Measurements from ENCODE around the gene SDR42E2. TPM values are rescaled to one million over a fixed set of nuclear protein-coding genes. Genes with fewer than 3 reads are reported as not detected.
"Not testable (repeated sequence)": the region's sequence is repeated elsewhere in the genome, so short reads cannot be mapped to it uniquely, and the experiment has no call there.

SDR42E2 gene
- total RNA-seq, 4 donors from 2014 or later, result not detected

DNA sequence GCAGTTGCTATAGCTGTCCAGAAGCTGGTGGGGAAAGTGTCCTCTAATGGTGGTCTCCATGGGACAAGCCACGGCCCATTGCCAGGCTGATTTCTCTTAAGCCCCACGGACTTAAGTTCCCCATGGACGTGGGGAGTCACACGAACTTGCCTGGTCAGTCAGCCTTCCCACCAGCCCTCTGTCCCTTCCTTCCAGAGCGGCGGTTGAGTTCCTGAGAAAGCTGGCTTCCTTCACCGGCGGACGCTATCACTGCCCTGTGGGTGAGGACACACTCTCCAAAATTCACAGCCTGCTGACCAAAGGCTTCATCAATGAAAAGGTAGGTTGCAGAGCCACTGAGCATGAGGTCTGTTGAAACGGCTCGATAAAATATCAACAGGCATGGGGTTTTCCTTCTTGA, 10.0 kb upstream of the SDR42E2 start:
- Histone ChIP-seq H3K27ac (no peak overlapping the region), H3K9me3 (no peaks in the 10 kb centered on the region), H3K4me3 (no peak overlapping the region), H3K36me3 (no peaks in the 10 kb centered on the region), H3K27me3 (no peaks in the 10 kb centered on the region), H3K4me1 (no peaks in the 10 kb centered on the region)
- no peak for TF ChIP-seq POLR2A (IDR thresholded peaks at IDR 0.05)
- TF ChIP-seq, protein P1, sequence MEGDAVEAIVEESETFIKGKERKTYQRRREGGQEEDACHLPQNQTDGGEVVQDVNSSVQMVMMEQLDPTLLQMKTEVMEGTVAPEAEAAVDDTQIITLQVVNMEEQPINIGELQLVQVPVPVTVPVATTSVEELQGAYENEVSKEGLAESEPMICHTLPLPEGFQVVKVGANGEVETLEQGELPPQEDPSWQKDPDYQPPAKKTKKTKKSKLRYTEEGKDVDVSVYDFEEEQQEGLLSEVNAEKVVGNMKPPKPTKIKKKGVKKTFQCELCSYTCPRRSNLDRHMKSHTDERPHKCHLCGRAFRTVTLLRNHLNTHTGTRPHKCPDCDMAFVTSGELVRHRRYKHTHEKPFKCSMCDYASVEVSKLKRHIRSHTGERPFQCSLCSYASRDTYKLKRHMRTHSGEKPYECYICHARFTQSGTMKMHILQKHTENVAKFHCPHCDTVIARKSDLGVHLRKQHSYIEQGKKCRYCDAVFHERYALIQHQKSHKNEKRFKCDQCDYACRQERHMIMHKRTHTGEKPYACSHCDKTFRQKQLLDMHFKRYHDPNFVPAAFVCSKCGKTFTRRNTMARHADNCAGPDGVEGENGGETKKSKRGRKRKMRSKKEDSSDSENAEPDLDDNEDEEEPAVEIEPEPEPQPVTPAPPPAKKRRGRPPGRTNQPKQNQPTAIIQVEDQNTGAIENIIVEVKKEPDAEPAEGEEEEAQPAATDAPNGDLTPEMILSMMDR (IDR thresholded peaks at IDR 0.05), result no peak
- no peak for DNase-seq
- intact Hi-C loops (cut with DNase I; ENCODE audit: low total_unique reads), result no loop called here

DNA sequence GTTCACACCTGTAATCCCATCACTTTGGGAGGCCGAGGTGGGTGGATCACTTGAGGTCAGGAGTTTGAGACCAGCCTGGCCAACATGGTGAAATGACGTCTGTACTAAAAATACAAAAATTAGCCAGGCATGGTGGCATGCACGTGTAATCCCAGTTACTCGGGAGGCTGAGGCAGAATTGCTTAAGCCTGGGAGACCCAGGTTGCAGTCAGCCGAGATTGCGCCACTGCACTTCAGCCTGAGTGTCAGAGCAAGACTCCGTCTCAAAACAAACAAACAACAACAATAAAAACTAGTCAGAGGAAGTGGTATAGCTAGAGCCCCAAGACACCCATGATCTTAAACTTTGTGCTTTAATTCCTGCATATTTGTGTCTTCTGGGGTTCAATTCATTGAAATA, 9.2 kb upstream of the SDR42E2 start:
- intact Hi-C loops (cut with DNase I; ENCODE audit: low total_unique reads); H3K27ac ChIP-seq; H3K4me3 ChIP-seq; DNase-seq; H3K9me3 ChIP-seq; H3K4me1 ChIP-seq; H3K36me3 ChIP-seq; H3K27me3 ChIP-seq: not testable (repeated sequence)

DNA sequence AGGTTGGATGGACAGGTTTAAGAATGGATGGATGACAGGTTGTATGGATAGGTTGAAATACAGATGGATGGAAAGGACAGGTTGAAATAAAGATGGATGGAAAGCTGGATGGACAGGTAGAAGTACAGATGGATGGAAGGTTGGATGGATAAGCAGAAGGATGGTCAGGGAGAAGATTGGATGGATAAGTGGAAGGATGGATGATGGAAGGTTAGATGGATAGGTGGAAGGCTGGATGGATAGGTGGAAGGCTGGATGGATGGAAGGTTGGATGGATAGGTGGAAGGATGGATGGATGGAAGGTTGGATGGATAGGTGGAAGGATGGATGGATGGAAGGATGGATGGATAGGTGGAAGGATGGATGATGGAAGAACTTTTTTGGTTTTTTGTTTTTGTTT, 905 bp upstream of the SDR42E2 start:
- intact Hi-C loops (cut with DNase I; ENCODE audit: low total_unique reads), result no loop called here
- Histone ChIP-seq H3K4me3 (no peak overlapping the region), H3K9me3 (no peaks in the 10 kb centered on the region), H3K27ac (no peak overlapping the region), H3K4me1 (no peaks in the 10 kb centered on the region), H3K27me3 (no peaks in the 10 kb centered on the region), H3K36me3 (no peaks in the 10 kb centered on the region)
- no peak for TF ChIP-seq POLR2A (IDR thresholded peaks at IDR 0.05)
- TF ChIP-seq, protein P1 (IDR thresholded peaks at IDR 0.05), result no peak
- no peak for DNase-seq

DNA sequence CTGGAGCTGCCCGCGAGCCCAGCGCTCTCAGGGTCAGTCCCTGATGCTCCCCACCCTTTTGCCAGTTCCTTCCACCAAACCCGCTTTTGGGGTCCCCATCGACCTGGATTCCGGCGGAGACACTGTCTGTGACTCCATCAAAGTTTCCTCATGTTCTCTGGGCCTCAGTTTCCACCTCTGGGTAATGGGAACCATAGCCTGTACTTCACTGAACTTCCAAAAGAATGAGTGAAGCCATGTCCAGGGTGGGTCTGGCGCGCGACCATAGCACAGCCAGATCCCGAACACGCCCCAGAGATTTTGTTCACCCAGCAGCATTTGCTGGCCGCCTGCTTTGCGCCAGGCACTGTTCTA, 327 bp downstream of the SDR42E2 start:
- no peaks in the 10 kb centered on the region for H3K4me1 ChIP-seq
- no peak for DNase-seq
- no peaks in the 10 kb centered on the region for H3K36me3 ChIP-seq
- H3K27me3 ChIP-seq, result no peaks in the 10 kb centered on the region
- TF ChIP-seq POLR2A (IDR thresholded peaks at IDR 0.05), result no peak
- TF ChIP-seq, protein P1 (IDR thresholded peaks at IDR 0.05), result no peak
- no peaks in the 10 kb centered on the region for H3K9me3 ChIP-seq
- intact Hi-C loops (cut with DNase I; ENCODE audit: low total_unique reads), result no loop called here
- no peak overlapping the region for H3K4me3 ChIP-seq
- H3K27ac ChIP-seq, result no peak overlapping the region

DNA sequence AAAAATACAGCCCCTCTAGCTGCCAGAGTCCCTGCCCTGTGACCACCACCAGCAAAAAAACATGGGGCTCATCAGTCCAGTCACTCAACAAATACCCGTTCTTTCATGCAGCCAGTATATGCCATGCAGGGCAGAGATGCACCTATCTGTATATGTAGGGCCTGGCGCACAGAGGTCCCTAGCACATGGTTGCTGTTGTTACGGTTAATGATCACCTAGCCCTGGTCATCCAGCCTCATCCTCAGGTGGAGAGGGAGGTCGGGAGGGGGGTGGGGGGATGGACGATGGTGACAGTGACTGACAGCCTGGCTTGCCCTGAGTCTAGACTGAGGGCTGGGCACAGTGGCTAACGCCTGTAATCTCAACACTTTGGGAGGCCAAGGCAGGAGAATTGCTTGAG, 1.5 kb downstream of the SDR42E2 start:
- no peaks in the 10 kb centered on the region for H3K9me3 ChIP-seq
- DNase-seq, result no peak
- H3K27ac ChIP-seq, result no peak overlapping the region
- intact Hi-C loops (cut with DNase I; ENCODE audit: low total_unique reads), result no loop called here
- no peak for TF ChIP-seq POLR2A (IDR thresholded peaks at IDR 0.05)
- TF ChIP-seq, protein P1 (IDR thresholded peaks at IDR 0.05), result no peak
- no peaks in the 10 kb centered on the region for H3K27me3 ChIP-seq
- H3K4me3 ChIP-seq, result no peak overlapping the region
- no peaks in the 10 kb centered on the region for H3K36me3 ChIP-seq
- no peaks in the 10 kb centered on the region for H3K4me1 ChIP-seq

DNA sequence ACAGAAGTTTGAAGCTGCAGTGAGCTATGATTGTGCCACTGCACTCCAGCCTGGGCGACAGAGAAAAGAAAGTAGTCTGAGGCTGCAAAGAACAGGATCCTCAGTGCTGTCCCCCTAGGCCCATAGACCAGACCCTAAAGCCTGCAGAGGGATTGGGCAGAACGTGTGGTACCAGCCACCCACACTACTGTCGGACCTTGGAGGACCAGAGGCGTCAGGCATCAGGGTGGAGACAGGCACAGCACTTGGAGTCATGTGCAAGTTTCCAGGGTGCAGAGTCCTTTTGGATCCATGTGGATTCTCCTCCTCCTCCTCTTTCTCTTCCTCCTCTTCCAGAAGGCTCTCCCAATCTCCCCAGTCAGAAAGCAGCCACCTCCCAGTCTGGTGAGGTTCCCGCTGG, 2.2 kb downstream of the SDR42E2 start:
- Histone ChIP-seq H3K36me3 (no peaks in the 10 kb centered on the region), H3K4me1 (no peaks in the 10 kb centered on the region), H3K9me3 (no peaks in the 10 kb centered on the region), H3K4me3 (no peak overlapping the region), H3K27ac (no peak overlapping the region), H3K27me3 (no peaks in the 10 kb centered on the region)
- TF ChIP-seq, protein P1 (IDR thresholded peaks at IDR 0.05), result no peak
- no peak for TF ChIP-seq POLR2A (IDR thresholded peaks at IDR 0.05)
- intact Hi-C loops (cut with DNase I; ENCODE audit: low total_unique reads), result no loop called here
- DNase-seq, result no peak
